Measurements from ENCODE around the gene NARS2.

DNA sequence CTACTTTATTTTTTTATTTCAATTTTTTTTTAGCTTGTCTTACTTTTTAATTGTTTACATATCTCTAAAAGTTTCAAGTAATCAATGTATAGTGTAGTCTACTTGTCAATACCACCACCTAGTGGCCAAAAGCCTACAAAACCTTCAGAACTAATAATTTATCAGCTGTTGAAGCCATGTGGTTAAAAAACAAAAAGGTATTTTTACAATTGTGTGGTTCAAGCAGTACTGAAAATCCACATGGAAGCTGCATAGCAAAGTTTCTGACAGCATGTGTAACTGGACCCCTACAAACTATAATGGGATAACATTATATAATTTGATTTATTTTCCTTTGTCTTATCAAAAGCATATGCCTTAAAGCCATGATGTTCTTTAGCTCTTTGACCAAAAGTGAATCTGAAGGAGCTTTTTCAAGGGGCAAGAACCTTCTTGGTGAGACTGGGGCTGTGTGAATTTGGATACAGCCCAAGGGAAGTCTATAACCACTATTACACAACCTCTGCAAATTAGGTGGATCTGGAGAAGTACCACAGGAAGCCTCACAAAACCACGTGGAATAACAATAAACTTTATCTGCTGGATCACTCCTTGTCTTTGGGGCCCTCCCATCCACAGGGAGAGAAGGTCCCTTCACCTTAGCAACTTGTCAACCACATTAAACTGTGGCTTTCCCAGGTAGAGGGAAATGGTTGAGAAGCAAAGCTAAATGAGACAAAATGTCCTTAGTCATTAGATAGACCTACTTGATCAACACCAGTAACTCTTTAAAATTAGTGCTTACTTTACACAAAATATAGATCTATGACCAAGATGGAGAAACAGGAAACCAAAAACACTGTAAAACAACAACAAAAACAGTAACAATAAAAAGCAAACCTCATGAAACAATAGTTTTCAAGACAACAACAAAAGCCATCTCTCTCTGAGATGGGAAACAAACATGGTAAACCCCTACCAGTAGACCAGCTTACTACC lies 9.9 kb downstream of the NARS2 start:
- TF ChIP-seq, protein P1, sequence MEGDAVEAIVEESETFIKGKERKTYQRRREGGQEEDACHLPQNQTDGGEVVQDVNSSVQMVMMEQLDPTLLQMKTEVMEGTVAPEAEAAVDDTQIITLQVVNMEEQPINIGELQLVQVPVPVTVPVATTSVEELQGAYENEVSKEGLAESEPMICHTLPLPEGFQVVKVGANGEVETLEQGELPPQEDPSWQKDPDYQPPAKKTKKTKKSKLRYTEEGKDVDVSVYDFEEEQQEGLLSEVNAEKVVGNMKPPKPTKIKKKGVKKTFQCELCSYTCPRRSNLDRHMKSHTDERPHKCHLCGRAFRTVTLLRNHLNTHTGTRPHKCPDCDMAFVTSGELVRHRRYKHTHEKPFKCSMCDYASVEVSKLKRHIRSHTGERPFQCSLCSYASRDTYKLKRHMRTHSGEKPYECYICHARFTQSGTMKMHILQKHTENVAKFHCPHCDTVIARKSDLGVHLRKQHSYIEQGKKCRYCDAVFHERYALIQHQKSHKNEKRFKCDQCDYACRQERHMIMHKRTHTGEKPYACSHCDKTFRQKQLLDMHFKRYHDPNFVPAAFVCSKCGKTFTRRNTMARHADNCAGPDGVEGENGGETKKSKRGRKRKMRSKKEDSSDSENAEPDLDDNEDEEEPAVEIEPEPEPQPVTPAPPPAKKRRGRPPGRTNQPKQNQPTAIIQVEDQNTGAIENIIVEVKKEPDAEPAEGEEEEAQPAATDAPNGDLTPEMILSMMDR (IDR thresholded peaks at IDR 0.05; ENCODE audit: insufficient read depth, low read length, poor library complexity, severe bottlenecking) = peak; percentile 47
- no peak for TF ChIP-seq EZH2phosphoT487 (conservative IDR thresholded peaks at IDR 0.05; ENCODE audit: low read length)

Measured in SU-DHL-6 (cell line).